SK-N-MC (cell line): ENCODE measurements around the gene SLC47A2.

ENCODE experiments used
- EZH2 ChIP-seq: fragments of 200-600 bp; sonication (generic); IDR thresholded peaks from one replicate; pipeline ENCODE4 v1.6.1; 2017; ENCODE audit warnings: antibody characterized with exemption
- FOXP2 ChIP-seq: optimal IDR thresholded peaks from 2 replicates; pipeline ENCODE3; 2011; ENCODE audit warnings: mild to moderate bottlenecking, moderate library complexity; ENCODE audit not compliant: insufficient read depth; ENCODE audit errors: extremely low read length, control extremely low read depth
- POLR2AphosphoS5 ChIP-seq: IDR thresholded peaks from 2 replicates; pipeline ENCODE4 v1.6.1; 2012; ENCODE audit warnings: mild to moderate bottlenecking, low read depth, low read length, borderline replicate concordance

- no peak for TF ChIP-seq EZH2
- no peak for TF ChIP-seq POLR2AphosphoS5
- TF ChIP-seq FOXP2 = no peak
Measured at GRCh38 chr17:19729900-19730299, 13.5 kb upstream of the SLC47A2 start.
